Measurements from ENCODE around the gene NOM1. TPM values are rescaled to one million over a fixed set of nuclear protein-coding genes. Genes with fewer than 3 reads are reported as not detected.

Gene NOM1
- total RNA-seq, 1 donor from 2014 or later, result 19.3 TPM

DNA sequence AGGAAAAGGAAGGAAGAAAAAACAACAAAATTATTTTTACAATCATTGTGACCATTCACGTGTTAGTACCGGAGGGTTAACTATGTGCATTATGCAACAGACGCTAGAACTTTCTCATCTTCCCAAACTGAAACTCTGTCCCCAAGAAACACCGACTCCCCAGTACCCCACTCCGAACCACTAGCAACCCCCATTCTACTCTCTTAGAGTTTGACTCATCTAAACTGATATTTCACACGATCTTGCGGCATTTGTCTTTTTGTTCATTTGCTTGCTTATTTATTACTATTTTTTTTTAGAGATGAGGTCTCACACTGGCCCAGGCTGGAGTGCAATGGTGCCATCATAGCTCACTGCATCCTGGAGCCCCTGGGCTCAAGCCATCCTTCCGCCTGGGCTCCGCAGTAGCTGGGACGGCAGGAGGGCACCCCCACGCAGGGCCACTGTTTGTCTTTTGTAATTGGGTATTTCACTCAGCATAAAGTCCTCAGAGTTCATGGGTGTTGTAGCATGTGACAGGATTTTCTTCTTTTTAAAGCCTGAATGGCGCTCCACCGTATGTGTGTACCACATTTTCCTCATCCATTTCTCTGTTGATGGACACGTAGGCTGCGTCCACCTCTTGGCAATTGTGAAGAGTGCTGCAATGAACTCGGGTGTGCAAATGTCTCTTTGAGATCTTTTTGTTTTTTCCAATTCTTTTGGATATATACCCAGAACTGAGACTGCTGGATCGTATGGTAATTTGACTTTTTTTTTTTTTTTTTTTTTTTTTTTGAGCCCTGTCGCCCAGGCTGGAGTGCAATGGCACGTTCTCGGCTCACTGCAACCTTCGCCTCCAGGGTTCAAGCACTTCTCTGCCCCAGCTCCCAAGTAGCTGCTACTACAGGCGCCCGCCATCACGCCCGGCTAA, 51.5 kb downstream of the NOM1 start:
- ATAC-seq (no peak), DNase-seq (ENCODE audit: low spot score) (no peak)
- intact Hi-C loops (cut with DNase I), result no loop called here

DNA sequence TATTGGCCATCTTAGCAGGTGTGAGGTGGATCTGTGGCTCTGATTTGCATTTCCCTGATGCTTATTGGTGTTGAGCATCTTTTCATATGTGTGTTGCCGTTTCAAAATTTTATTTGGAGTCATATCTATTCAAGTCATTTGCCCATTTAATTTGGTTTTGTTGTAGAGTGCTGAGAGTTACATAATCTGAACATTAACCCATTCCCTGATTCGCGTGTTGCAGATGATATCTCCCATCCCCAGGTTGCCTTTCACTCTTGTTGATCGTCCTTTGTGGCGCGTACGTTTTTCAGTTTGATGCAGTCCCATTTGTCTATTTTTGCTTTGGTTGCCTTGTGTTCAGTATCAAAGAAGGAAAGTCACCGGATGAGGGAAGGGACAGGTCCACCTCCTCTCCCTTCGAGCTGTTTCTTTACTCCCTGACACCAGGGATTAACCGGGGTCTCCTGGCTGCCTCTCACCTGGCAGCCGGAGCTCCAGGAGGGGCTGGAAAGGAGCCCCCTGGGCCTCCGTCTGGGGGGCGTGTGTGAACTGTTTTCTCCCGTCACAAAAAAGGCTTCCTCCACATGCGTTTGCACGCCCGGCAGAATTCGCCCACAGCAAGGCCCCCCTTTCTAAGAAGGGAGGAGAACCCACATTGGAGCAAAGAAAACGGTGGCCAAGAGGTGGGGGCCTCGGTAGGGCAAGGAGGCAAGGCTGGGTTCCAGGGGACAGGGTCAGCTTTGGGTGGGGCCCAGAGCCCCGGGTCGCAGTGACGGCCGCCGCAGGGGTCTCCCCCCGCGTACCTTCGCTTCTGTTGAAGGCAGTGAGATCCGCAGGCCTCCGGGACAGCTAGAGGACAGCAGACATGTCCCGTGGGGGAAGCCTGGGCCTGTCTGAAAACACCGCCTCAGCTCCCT, 52.7 kb downstream of the NOM1 start:
- intact Hi-C loops (cut with DNase I), result no loop called here
- ATAC-seq (no peak), DNase-seq (ENCODE audit: low spot score) (no peak)

DNA sequence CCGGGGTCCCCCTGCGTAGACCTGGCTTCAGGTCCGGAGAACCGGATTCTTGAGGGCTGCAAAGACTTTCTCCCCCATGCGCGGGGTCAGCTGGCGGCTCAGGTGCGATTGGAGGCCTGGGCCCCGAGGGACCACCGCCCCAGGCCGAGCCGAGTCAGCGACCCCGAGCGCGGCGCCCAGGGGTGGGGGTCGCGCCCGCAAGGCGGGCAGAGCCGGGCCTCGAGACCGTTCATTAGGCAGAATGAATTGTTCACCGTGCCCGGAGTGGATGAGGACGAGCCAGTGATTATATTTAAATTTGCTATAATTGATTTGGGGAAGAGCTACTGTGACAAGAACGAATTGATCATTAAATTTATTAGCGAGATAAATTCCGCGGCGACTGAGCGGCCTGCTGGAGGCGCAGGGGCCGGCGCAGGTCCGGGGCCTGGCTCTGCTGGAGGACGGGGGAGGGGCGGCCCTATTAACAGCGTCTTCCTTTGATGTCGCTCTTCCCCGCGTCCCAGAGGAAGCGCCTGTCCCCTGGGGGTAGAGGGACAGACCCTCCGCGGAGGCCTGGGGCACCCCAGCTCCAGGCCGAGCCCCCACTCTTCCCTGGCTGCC, 53.4 kb downstream of the NOM1 start:
- intact Hi-C loops (cut with DNase I), result no loop called here
- DNase-seq (ENCODE audit: low spot score), result peak; percentile 40
- no peak for ATAC-seq

DNA sequence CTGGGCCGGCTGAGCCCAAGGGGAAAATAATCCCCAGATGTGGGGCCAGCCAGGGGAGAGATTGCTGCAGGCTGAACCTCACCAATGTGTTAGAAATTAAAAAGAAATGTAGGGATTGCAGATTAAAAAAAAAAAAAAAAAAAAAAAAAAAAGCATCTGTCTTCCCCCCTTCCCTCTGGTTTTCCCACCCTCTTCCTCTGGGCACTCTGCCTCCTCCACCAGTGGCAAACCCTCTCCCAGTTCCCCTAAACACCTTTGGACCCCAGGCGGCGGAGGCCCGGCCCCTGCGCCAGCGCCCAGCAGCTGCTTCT, 53.9 kb downstream of the NOM1 start:
- ATAC-seq (no peak), DNase-seq (ENCODE audit: low spot score) (no peak)
- intact Hi-C loops (cut with DNase I), result no loop called here

DNA sequence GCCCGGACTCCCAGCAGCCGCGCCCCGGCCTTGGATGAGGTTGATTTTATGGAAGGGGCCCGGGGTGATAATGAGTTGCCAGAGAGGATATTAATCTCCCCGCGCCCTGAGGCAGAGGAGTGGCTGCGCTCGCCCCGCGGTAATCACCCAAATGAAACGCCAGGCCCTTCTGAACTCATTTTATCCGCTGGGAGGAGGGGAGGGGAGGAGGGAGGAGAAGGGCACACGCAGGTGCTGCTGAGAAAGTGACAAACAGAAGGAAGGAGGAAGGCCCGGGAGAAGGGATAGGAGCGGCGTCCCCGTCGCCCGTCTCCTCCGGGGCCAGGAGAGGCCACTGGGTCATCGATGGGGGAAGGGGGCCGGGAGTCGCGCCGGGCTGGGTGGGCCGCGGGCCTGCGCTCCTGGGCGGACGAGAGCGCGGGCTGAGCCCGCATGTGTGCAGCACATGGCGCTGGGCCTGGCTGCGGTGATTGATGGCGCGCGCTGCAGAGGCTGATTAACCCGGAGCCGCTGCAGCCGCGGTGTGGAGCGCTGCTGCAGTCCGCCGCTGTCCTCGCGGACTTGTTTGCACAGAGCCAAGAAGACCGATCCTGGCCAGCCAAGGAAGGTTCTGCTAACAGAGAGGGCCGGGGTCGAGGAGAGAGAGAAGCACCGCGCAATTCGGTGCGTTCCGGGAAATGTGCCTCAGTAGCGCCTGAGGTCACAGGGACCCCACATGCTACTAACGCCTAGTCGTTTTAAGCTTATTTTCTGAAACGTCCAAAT, 54.4 kb downstream of the NOM1 start:
- intact Hi-C loops (cut with DNase I), result no loop called here
- peak; percentile 51 for DNase-seq (ENCODE audit: low spot score)

DNA sequence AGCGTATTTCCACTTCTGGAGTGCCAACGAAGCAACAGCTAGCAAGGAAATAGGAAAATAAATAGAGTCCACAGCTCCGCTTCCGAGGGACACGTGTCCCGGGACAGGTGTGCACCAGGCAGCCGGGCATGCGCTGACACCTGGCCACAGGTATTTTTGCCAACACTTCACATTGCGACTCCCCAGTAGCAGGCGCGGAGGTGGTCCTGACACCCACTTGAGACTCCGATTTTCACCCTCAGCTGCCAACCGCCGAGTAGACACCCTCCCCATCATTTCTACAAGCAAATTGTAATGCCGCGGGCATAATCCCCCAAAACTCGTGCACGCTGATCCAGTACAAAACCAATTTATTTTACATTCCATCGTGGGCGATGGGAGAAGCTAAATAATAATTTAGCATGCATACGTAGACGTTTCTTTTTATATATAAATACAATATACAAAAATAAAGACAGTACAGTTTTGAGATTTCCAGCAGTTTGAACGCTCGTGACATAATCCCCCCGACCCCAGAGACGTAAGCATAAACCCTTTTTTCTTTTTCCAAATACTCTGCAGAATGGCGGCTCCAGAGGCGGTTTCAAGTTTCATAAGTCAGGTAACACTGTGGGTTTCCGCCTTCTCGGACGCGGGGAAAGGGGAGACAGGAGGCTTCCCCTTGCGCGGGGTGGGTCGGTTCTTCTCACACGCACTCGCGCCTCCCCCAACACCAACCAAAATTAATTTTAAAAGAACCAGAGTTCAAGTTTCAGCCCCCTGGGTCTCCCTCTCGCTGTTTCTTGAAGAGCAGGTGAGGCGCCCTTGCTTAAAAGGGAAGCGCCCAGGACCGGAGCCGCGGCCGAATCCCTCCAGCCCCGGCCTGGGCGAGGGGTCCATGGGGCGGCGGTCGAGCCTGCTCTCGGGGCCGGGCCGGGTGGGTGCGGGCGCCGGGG, 55.3 kb downstream of the NOM1 start:
- ATAC-seq (no peak), DNase-seq (ENCODE audit: low spot score) (peak; percentile 28)
- intact Hi-C loops (cut with DNase I), result no loop called here

More for the DNA sequence above, 54.4 kb downstream of the NOM1 start:
- peak; percentile 54 for ATAC-seq

DNA sequence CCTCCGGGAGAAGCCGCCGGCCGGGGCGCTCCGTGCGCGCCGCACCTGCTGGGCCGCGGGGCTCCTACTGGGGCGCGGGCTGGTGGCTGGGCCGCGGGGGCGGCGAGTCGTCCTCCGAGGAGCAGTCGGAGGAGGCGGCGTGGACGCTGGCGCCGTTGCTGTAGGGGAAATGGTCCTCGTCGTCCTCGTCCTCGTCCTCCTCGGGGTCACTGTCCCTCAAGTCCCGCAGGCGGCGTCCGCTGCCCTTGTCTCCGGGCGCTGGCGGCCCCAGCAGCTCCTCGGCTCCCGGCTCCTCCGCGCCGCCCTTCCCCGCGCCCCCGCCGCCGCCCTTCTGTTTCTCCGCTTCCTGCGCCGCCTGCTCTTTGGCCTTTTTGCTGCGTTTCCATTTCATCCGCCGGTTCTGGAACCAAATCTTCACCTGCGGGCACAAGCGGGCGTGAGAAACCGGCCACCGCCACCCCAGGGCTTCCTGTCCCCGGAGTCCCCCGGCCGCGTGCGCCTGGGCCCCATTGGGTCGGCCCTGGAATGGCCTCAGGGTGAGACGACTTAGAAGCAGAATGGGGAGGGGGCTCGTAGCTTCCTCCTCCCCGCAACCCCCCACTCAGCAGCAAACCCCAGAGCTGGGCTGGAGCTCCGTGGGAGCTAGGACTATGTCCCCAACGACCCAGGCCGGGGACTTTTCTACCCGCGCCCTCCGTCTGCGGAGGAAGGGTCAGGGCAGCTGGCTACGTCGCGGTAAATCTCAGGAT, 56.1 kb downstream of the NOM1 start:
- intact Hi-C loops (cut with DNase I), result no loop called here
- DNase-seq (ENCODE audit: low spot score), result no peak
- no peak for ATAC-seq

DNA sequence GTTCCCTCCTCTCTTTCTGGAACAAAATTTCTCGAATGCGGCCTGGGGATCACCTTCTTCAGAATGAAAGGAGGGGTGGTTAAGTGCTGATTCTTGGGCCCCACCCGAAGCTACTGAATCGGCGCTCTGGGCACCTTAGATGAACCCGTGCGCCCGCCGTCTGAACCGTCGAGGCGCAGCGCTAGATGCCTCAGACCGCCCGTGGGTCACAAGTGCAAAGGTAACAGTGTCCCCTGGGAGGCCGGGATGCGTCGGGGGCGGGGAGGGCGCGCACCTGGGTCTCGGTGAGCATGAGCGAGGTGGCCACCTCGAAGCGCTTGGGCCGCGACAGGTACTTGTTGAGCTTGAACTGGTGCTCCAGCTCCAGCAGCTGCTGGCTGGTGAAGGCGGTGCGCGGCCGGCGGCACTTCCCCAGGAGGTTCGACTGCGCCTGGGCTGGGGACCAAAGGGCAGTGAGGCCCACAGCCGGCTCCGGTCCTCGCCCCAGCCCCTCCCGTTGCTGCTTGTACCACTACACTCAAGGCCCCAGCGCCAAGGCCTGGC, 56.8 kb downstream of the NOM1 start:
- no peak for DNase-seq (ENCODE audit: low spot score)
- ATAC-seq, result no peak
- intact Hi-C loops (cut with DNase I), result no loop called here

DNA sequence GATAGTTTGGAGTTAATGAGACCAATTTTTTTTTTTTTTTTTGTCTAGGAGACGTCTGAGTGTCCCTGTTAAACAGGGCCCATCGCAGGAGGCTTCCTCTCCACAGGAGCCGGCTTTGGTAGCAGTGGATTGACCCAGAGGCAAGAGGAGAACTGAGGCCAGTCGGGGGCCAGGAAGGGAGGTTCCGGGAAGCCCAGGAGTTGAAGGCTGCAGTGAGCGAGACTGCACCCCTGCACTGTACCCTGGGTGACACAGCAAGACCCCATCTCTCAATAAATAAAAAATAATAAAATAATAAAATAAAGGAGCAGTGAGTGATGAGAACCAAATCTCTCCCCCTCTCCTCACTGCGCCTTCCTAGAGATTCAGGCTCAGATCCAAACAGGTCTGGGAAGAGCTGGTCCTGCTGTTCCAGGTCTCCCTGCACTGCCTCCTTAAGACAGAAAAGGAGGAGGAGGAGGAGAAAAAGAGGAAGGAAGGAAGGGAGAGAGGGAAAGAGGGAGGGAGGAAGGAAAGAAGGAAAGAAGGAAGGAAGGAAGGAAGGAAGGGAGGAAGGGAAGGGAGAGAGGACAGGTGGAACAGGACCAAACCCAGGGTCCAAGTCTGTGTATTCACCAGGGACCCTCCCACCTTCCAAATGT, 57.4 kb downstream of the NOM1 start:
- DNase-seq (ENCODE audit: low spot score) (no peak), ATAC-seq (no peak)
- intact Hi-C loops (cut with DNase I), result no loop called here

DNA sequence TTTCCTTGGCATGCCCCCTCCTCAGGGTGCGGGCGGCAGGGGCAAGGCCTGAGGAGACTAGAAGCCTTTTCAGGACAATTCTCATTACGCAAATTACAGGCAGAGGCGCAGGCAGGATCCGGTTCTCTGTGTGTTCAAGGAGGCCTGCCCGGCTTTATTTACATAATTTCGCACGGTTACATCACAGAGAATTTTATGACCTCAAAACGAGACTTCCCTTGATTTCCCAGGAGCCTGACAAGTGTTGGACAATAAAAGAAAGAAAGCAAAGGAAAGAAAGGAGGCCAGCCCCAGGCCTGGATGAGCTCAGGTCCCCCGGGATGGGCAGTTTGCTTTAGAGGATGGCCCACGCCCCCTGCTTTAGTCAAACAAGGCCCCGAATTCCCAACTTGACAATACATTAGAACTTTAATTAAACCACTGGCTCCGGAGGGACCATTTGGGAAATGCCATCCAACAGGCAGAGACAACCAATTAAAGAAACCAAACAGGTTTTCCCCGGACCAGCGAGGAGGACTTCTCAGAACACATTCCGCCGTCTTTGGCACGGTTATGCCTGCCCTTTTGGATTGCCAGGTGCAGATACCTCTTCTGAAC, 58.1 kb downstream of the NOM1 start:
- DNase-seq (ENCODE audit: low spot score), result no peak
- intact Hi-C loops (cut with DNase I), result no loop called here
- no peak for ATAC-seq

DNA sequence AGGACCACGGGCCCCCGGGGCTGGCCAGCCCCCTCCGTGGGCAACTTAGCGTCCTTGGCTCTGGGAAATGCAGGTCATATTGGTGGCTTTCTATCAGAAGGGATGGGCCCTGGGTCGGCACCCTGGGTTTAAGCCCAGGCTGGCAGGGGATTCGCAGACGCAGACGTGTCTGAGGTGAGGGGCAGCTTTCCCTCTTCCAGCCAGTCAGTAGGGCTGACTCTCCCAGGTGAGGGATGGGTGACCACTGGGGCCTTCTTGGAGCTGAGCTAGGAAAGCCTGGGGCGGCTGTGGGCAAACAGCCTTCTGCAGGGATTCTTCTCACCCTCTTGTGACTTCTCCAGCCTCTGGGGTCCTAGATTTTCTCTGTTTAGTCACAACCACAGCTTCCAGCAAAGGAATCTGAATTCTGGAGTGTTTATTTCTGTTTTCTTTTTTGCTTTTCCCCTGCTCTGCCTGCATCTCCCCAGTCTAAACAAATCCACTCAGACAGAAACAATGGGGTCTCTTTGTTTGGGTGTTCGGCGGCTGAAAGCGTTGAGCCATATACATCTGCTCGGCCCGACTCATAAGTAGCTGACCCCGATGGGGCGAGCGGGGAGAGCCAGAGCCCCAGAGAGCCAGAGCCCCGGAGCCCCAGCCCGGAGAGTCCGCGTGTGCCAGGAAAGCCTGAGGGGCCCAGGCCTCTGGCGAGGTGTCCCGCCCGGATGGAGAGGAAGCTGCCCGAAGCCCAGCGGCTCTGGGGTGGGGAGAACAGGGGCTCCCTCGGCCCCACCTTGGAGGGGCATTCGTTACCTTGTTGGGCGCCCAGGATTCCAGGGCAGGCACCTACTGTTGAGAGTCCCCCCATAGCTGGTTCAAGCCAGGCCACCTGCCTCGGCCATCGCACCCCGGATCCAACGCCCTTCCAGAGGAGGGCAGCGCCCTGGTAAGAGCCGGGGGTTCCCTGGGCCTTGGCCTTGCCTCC, 59.0 kb downstream of the NOM1 start:
- intact Hi-C loops (cut with DNase I), result no loop called here
- DNase-seq (ENCODE audit: low spot score), result no peak
- no peak for ATAC-seq

DNA sequence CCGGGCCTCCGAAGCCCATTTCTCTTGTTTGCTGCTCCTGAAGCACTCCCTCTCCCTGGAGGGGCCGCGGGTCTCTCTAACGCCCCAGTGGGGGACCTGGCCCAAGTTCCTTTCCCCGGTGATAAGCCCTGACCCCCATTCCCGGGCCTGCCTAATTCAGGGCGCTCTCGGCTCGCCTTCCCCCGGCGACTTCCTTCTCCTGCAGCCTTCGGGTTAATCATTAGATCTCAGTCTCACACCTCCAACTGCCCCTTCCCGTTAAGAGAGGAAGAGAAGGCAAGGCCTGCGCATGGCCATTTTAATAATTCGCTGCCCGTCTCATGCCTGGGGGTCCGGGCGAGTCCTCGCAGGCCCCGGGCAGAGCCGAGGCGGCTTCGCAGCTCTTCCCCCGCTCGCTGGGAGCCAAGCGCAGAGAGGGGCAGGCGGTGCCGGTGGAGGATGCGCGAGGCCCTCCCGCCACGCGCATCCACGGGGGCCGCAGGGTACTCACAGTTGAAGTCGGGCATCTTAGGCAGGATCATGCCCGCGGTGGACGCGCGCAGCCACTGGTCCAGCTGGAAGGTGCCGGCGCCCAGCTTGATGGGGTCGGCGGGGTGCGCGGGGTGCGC, 59.8 kb downstream of the NOM1 start:
- ATAC-seq (no peak), DNase-seq (ENCODE audit: low spot score) (no peak)
- intact Hi-C loops (cut with DNase I), result no loop called here

DNA sequence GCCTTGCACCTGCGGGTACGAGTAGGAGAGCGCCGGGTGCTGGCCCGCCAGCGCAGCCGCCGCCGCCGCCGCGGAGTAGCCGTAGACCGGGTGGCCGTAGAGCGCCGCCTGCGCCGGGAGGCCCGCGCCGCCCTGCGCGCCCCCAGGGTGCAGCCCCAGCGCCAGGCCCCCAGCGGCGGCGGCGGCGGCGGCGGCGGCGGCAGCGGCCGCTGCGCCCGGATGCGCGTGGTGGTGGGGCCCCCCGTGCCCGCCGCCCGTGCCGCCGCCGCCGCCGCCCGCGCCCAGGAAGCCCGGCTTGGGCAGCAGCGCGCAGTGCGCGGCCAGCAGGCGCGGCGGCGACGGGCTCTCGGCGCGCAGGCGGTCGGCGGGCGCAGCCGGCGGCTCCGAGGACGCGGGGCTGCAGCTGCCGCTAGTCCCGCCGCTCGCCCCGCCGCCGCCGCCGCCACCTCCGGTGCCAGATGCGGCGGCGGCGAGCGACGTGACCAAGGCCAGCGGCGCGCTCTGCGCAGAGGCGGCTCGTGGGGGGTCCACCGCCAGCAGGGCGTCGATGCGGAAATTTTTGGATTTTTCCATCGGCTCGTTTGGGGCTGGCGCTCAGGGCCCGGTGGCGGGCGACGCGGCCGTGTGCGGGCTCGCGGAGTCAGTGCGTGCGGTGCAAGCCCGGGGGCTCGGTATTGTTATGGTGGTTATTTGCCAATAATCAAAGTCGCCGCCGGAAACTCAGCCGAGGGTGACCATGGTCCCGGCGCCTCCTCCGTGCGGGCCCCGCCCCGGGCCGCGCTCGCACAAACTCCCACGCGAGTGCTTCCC, 60.5 kb downstream of the NOM1 start:
- no peak for DNase-seq (ENCODE audit: low spot score)
- intact Hi-C loops (cut with DNase I), result no loop called here
- no peak for ATAC-seq

Data from sciatic nerve (tissue), 2 donors.